Upper lobe of left lung (tissue), 4 donors: ENCODE results near the gene TAF15.

ENCODE experiments used
- CTCF ChIP-seq, 6 experiments: fragments of 450-650 bp in 4 of 6; fragments of 200-600 bp in 2 of 6; sonication (generic) in 2 of 6; IDR thresholded peaks; one replicate each; pipeline ENCODE4 v1.5.1; 2016 to 2019; ENCODE audit warnings: antibody characterized with exemption in 6 of 6
- EP300 ChIP-seq, 4 donors: sonication (generic); formaldehyde crosslinking; IDR thresholded peaks; one replicate each; pipeline ENCODE4 v1.5.1; 2017; ENCODE audit warnings: antibody characterized with exemption in 4 of 4, control low read depth in 2 of 4
- POLR2A ChIP-seq, 4 donors: fragments of 450-650 bp; IDR thresholded peaks; one replicate each; pipeline ENCODE4 v1.5.1; 2016 to 2017; ENCODE audit warnings: antibody characterized with exemption in 4 of 4, mild to moderate bottlenecking in 2 of 4
- POLR2AphosphoS5 ChIP-seq, 2 donors: sonication (generic); formaldehyde crosslinking; IDR thresholded peaks; one replicate each; pipeline ENCODE4 v1.5.1; 2017; ENCODE audit warnings: antibody characterized with exemption in 2 of 2

- TF ChIP-seq CTCF (IDR thresholded peaks at IDR 0.05) (peak in 5 of 6 experiments; percentile 36 to 65 (median 59)), POLR2AphosphoS5 (IDR thresholded peaks at IDR 0.05) (no peak), POLR2A (IDR thresholded peaks at IDR 0.05) (no peak), EP300 (IDR thresholded peaks at IDR 0.05) (no peak)
Measured at GRCh38 chr17:35766903-35767510, 42.3 kb upstream of the TAF15 start.
